ENCODE results near the gene BDH1.
"Not testable (repeated sequence)": the region's sequence is repeated elsewhere in the genome, so short reads cannot be mapped to it uniquely, and the experiment has no call there.

Gene BDH1, protein sequence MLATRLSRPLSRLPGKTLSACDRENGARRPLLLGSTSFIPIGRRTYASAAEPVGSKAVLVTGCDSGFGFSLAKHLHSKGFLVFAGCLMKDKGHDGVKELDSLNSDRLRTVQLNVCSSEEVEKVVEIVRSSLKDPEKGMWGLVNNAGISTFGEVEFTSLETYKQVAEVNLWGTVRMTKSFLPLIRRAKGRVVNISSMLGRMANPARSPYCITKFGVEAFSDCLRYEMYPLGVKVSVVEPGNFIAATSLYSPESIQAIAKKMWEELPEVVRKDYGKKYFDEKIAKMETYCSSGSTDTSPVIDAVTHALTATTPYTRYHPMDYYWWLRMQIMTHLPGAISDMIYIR

DNA sequence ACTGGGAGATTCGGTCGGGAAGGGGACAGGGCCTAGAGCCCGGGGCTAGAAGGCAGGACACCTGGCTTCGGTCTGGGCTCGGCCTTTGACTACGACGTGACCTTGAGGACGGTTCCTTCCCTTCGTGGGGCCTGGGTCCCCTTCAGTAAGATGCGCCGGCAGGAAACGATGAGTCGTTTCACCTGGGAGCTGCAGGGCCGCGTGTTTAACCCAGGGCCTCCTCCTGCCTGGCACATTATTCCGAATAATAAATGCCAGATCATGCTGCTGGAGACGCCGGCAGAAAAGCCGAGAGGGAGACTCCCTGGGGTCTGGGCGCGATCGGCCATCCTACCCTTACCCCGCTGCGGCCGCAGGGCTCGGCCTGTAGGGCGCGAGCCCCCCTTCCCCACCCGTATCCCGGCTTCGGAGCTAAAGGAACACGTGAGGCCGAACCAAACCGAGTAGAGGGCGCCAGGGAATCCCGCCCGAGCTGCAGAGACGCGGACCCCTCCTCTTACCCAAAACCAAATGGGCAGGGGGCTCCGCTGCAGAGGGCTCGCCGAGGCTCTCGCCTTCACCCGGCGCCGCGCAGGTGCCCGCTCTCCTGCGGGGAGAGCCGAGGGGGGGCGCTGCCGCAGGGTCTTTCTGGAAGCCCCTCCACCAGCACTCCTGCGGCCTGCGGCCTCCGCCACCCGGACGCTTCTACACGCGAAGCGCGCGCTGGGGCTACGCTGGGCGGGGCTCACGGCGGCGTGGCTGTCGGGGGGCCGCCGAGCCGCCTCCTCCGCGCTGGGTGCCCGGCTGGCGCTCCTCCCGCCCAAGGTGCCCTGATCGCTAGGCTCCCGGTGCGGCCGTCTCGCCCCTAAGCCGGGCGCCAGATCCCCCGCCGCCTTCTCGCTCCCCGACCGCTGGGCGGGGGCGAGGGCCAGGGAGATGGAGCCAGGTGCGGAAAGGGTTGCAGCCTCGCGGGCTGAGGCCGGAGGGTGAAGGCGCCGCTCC lies at the start of gene BDH1:
Gene BDH1, minus strand, starts transcription at position 688 of the 981 bp plus-strand sequence. CDS start 9,525 bp downstream, outside the sequence.
- peak; percentile 71 for DNase-seq

DNA sequence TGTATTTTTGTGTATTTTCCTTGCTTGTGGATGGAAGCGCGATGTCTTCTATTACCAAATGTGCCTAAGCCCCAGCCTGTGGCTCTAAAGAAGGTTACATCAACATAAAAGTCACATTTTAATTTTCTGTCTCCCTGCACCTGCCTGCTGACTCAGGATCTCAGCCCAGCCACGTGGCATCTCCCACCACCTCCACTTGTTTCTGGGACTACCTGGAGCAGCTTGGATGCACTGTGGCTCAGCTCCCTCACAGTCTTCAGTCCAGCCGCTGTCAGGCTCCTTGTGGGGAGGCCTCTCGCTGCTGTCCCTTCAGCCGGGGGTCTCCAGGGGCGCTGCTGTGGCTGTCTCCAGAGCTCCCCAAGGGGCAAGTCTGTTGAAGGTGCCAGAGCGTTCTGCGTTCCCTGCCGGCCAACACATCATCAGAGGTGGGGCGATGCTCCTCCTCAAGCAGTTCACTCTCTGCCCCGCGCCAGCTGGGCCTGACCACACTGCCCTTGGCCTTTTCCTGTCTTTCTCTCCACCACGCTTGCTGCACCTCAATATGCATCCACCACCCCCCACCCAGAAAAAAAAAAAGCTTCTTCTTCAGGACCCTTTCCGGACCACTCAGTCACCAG lies 47.7 kb upstream of the BDH1 start:
- no peak for DNase-seq

DNA sequence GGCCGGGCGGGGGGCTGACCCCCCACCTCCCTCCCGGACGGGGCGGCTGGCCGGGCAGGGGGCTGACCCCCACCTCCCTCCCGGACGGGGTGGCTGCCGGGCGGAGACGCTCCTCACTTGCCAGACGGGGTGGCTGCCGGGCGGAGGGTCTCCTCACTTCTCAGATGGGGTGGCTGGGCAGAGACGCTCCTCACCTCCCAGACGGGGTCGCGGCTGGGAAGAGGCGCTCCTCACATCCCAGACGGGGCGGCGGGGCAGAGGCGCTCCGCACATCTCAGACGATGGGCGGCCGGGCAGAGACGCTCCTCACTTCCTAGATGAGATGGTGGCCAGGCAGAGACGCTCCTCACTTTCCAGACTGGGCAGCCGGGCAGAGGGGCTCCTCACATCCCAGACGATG lies 46.6 kb upstream of the BDH1 start:
- not testable (repeated sequence) for DNase-seq

DNA sequence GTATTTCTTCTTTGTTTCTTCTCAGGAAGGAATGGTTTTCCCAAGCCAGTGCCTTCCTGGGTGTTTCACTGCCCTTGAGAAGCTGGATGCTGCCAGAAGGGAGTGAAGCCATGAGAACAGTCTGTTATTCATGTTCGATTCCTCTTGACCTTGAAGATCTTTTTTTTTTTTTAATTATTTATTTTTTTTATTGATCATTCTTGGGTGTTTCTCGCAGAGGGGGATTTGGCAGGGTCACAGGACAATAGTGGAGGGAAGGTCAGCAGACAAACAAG lies 45.7 kb upstream of the BDH1 start:
- not testable (repeated sequence) for DNase-seq

DNA sequence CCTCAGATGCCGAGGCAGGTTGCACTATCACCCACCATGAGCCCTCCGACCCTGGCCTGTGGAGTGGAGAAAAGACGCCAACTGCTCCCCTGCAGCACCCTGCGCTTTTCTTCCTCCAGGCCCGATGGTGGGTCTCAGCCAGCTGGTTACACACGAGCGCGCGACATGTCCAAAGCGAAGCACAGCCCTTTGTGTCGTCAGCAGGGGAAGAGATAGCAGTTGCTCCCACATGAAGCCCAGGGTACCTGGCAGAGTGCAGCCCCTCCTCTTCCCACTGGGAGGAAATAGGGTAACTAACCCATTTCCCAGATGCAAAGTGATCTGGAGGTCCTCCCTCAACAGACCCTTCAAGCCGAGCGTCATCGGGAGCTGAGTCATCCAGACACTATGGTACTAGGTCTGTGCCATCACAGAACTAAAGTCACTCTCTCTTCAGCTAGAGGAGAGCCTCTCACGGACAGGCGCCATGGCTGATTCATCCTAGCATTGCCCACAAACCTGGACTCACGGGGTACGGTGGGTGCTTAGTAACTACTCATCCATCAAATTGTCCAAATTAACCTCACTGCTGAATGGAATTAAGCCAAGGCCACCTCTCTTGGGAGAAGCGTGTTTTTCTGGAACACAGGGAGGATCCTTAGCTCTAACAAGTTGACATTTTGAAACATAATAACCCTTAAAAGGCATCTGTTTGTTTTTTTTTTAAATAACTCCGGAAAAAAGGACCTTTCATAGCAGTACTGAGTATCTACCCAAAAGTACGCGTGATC lies 45.2 kb upstream of the BDH1 start:
- no peak for DNase-seq

DNA sequence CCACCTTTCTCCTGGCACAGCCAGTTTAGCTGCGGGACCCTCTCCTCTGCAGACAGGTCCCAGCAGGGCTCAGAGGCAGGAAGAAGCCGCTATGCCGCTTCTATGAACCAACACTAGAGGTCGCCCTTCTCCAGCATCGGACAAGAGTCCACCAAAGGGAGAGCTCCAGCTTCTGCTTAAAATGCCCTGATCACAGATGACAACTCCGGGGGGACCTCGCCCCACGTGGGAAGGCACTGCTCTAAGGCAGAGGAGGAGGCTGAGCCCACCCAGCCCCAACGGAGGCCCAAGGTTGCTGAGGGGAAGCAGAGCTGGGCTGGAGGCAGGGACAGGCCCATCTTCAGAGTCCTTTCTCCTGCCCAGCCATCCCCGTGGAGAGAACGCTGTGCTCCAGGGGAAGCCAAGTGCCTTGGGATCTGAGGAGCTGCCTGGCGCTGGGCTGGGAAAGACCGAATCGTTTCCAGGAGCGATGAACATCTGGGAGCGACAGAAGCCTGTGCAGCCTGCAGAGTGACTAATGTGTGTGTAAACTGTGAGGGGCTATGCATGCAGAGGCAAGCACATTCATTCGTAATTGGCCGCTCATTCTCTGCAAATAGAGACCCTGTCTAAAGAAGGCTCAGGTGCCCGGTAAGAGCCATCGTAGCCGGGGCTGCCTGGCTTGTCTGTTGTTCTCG lies 43.5 kb upstream of the BDH1 start:
- DNase-seq = peak; percentile 66

DNA sequence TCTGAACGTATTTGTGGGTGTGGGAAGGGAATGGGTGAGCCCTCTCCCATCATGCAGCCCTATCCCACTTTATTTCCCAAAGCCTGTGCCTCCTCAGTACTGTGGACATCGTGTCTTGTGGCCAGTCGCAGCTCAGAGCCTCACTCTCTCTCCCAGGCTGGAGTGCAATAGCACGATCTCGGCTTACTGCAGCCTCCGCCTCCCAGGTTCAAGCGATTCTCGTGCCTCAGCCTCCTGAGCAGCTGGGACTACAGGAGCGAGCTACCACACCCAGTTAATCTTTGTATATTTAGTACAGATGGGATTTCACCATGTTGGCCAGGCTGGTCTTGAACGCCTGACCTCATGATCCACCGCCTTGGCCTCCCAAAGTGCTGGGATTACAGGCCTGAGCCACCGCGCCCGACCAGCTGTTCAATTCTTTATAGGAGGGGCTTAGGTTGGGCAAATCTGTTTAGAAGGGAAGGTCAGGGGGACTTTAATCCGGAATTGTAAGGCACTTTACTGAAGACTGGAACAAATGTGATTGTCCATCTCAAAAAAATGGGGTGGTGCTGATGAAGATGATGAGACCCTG lies 42.7 kb upstream of the BDH1 start:
- no peak for DNase-seq

DNA sequence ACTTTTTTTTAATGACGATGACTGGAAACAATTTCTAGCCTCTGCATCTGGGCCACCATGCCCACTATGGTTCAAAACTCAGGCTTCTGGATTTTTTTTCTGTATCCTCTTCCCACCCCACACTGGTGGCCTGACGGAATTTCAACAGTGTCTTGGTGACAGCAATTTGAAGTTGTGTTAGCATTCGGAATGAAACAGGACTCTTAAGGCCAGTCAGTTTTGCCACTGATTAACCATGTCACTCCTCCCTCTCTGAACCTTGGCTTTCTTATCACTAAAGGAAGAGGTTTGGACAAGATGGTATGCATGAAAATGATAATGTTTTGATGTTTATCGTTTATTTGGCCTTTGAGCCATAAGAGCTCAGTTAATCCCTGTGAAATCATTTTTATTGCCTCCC lies 41.6 kb upstream of the BDH1 start:
- DNase-seq = no peak

DNA sequence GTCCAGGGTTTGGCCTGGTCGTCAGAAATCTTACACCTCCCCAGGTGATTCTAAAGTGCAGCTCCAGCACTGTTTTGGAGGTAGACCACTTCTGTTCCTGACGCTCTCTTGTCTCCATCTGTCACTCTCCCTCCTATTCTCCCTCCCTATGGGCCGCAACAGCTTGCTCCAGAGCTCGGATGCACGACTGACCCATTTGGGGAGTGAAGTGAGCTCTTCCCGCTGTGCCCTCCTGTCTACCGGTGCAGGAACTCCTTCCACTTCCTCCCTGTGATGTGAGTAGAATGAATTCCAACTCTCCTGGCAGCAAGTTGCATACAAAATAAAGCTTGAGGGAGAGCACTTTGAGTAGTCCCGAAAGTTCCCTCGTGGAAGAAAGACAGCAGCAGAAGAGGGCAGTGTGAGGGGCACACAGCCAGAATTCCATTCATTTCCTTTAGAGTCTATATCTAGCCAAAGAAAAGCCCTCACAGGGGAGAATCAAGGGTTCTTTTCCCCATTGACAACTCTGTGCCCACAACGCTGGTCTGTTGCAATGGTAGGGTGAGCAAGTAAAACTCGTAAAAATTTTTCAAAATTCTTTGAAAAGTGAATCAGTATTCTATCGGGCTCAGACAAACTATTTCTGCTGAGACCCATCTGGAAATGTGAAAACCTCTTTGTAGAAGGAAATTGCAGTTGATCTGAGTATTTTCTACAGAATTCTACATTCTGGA lies 39.9 kb upstream of the BDH1 start:
- no peak for DNase-seq

DNA sequence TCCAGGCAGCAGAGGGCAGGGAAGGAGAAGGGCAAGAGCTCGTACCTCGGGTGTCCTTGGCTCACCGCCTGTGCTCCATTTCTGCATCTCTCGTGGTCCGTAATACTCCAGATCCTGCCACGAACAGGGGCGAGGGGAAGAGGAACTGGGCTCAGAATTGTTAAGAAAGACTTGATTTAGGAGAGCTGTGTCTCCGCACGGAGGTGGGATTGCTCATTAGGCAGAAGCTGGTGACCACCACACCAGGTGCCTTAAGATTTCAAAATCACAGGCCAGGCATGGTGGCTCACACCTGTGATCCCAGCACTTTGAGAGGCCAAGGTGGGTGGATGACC lies 37.2 kb upstream of the BDH1 start:
- no peak for DNase-seq

DNA sequence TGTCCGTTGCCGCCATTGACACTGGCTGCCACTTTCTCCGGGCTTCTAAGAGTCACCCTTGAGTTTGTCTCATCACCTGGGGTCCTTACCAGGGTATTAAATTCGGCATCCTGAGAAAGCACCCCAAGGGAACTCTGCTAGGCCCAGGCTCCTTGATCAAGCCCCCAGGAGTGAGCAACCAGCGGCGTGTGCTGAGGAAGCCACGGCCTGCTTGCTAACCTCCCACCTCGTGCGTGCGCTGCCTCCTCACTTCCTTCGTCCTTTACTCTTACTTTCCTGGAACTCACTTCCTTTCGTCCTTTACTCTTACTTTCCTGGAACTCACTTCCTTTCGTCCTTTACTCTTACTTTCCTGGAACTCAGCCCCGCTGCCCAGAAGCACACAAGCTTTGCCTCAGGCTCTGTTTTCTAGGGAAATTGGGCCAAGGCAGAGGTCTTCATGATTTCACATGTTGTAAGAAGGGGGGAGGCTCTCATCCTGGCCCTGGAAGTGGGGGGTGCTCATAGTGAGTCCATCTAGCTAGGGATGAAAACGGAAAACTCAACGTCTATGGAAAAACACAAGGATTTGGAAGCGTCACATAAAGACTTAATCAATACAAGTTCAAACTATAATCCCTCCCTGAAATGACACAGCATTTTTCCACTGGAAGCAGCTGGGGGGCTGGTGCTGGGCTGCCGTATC lies 36.7 kb upstream of the BDH1 start:
- DNase-seq = no peak

DNA sequence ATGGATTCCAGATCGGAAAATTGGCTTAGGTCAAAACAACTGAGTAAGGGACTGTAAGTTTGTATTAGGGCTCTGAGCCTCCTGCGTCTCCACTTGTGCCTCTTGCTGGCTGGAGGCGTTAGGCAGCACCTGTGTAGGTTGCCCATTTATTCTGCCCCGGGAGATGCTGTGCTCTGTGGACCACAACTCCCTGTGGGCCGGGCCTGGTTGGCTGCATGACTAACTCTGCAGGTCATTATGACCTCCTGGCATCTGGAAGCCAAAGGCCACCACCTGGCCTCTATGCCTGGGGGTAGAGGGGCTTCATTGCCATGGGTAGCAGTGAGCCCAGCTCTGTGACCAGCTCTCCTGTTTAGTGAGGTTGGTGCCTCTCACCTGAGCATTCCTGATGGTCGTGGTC lies 36.0 kb upstream of the BDH1 start:
- no peak for DNase-seq

DNA sequence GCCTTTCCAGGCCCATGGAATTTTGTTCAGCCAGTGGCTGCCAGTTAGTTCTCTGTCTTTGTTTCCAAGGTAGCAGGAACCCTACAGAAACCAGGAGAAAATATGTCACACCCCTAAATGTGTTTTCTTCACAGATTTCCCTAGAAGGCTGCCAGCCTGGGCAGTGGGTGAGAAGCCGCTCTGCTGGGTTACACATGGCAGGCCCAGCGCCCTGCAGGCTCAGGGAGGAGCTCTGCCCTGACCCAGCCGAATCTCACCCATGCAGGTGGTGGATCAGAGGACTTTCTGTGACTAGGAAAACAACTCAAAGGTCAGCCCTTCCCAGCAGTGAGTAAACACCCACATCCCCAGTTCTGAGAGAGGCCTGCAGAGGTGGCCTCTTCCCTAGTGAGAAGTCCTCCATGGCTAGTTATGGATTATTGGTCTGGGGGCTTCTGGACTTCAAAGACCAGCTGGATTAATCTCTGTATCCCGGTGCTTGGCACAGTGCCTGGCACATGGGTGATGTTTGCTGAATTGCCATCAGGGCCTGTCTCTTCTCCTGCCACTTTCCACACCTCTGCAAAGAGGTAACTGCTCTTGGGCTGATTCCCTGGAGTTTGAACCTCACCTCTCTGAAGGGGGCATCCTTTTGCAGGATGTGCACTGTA lies 34.7 kb upstream of the BDH1 start:
- no peak for DNase-seq

DNA sequence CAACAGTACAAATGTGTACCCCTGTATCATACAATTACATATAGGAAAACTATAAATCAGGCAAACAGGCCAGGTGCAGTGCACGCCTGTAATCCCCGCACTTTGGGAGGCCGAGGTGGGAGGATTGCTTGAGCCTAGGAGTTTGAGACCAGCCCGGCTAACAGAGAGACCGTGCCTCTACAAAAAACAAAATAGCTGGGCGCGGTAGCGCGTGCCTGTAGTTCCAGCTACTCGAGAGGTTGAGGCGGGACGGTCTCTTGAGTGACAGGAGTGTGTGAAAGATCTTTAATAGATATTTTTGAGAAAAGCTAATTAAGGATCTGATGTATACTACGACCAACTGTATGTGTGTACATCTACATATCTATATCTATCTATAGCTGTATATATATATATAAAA lies 33.8 kb upstream of the BDH1 start:
- DNase-seq = no peak

DNA sequence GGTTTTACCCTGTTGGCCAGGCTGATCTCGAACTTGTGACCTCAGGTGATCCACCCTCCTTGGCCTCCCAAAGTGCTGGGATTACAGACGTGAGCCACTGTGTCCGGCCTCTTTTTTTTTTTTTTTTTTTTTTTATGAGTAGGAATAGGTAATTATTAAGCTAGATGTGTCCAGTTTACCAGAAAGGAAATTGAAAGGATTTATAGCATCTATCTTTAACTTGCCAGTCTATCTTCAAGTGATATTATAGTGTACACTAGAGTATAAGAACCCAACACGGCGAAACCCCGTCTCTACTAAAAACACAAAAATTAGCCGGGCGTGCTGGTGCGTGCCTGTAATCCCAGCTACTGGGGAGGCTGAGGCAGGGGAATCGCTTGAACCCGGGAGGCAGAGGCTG lies 31.0 kb upstream of the BDH1 start:
- DNase-seq = not testable (repeated sequence)

DNA sequence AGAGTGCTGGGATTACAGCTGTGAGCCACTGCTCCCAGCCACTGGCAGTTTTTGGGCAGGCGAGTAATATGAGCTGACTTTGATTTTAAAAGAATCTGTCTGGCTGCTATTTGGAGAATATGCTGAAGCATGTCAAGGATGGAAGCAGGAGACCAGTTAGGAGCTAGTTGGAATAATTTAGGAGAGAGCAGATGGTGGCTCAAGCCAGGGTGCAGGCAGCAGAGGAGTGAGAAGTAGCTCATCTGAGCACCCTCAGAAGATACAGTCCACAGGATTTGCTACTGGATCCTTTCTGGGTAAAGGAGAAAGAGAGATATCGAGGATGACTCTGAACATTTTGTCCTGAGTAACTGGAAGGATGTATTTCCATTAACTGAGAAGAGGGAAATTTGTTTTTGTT lies 30.4 kb upstream of the BDH1 start:
- DNase-seq = no peak

DNA sequence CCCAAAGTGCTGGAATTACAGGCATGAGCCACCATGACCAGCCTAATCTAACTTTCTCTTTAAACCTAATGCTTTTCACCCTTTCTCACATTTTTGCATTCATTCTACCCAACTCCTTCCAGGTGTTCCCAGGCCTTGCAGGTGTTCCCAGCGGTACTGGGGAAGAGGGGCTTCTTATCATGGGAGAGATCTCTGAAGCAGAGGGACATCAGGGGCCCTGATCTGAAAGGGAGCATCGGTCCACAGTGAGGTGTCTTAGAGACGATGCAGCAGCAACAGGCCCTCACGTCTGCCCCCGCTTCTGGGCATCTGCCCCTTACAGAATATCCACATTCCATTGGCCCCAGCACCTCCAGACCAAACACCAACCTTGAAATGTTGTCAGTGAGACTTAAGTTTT lies 29.0 kb upstream of the BDH1 start:
- DNase-seq = no peak

DNA sequence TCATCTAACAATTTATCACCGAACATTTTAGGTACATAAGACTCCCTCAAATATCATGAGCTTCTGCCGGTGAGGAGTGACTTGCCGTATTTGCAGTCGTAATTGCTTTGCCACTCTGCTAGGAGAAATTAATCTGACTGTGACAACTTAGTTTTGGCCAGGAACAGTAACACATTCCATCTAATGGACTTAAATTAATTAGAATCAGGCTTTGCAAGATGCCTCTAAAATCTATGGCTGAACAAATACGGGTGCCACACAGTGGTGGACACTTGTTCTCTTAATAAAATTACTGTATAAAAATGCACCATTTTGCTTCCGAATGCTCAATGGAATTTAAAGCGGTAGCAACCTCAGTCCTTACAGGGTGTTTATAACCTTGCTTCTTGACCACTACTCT lies 27.6 kb upstream of the BDH1 start:
- no peak for DNase-seq

DNA sequence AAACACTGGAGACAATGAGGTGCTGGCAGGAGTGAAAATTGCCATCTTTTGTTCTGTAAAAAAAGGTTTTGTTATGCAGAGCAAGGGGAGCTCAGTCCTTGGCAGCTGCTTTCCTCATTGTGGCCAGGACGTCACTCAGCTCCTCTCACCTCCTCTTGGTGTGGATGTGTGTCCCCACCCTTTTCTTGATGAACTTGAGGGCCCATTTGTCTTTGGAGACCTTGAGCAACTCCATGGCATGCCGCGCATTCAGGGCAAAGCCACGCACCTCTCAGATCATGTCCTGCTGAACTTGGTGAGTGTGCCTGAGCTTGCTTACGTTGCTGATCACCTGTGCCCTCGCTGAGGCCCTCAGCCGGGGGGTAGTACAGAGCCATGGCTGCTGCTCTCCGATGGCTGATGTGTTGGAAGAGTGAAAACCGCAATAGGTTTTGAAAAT lies 24.5 kb upstream of the BDH1 start:
- DNase-seq = no peak

DNA sequence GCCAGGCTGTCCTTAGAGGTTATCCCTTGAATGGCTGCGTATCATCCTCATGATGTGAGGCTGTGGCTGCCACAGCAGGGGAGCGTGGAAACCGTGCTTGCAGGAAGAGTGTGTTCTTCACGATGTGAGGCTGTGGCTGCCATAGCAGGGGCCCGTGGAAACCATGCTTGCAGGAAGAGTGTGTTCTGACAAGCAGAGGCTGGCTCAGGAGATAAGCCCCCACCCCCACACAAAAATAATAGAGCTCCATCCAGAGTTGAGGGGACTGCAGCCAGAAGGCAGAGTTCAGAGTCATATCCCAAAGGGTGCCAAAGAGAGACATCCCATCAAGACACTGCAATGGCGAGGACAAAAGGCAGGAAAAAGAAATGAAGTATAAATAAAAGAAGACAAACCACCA lies 22.6 kb upstream of the BDH1 start:
- no peak for DNase-seq
